Measurements from ENCODE around the gene MCC. TPM values are rescaled to one million over a fixed set of nuclear protein-coding genes. Genes with fewer than 3 reads are reported as not detected.

MCC gene
- total and polyA plus RNA-seq, 4 donors, result 1.6 to 38.6 (median 11.2) TPM

DNA sequence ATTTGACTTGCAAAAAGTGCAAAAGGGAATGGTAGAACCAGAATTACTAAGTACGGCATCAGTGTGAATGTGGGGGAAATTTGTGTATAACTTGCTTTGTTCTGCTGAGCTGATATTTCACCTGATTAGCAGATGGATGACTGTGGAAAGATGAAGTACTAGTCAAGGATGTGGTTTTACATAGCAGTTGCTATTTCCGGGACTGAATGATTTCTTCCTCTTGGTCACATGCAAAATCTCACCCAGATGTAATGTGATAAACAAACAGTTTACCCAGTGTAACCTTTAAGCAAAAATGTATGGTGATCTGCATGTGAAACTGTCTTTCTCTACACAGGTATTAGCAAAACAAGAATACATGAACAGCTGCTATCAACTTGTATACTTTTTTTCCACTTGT is 465.6 kb downstream of the MCC start:
- 14 to 30% methylated on average over 2 of the region's 2 CpGs for WGBS, 2 donors
- no peak overlapping the region for H3K27ac ChIP-seq (ENCODE audit: low read depth in 1 of 2, low read length in 1 of 2)
- peak; percentile 19 for ATAC-seq (ENCODE audit: insufficient read depth, low FRiP score)

DNA sequence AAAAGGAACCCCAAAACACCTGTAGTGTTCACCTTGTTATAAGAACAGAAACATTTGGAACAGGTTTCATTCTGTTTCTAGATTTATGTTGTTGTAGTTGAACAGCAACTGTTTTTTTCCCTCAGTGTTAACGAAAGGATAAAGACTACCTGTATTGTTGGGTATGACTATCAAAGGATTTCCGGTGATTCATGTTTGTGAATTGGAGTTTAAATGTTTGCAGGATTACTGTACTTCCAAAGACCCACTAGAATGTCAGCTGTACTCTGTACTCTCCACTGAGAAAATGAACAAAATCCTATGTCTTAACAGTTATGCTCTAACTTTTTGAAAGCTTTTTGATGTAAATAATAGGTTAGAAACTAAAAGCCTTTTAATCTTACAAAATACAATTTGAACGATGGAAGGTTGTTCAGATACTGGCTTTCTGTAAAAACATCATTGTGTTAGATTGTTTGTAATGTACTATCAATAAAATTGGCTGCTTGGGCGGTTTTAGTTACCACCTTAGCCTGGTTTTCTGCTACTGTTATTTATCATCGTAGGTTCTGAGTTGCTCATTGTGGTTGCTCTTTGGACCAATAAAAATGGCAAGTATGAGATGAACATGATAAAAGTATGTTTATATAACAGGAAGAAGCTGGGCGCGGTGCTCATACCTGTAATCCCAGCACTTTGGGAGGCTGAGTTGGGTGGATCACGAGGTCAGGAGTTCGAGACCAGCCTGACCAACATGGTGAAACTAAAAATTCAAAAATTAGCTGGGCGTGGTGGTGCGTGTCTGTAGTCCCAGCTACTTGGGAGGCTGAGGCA is 467.6 kb downstream of the MCC start:
- Histone ChIP-seq H3K9me3 (ENCODE audit: control insufficient read depth in 4 of 4, insufficient read depth in 3 of 4, low read length in 3 of 4) (no peaks in the 10 kb centered on the region), H3K27me3 (ENCODE audit: control insufficient read depth in 3 of 3, insufficient read depth in 3 of 3, low read length in 2 of 3) (no peaks in the 10 kb centered on the region), H3K36me3 (ENCODE audit: control insufficient read depth in 4 of 4, insufficient read depth in 4 of 4, low read length in 4 of 4) (peaks cover 4 to 9% (median 5%) of the 10 kb centered on the region in 4 donors), H3K4me1 (ENCODE audit: control insufficient read depth in 5 of 5, insufficient read depth in 5 of 5, low read length in 5 of 5) (peaks cover 0 to 18% (median 2%) of the 10 kb centered on the region in 5 donors), H3K9ac (ENCODE audit: insufficient read depth in 1 of 2, low read length in 2 of 2) (no peak overlapping the region), H3K4me3 (no peak overlapping the region), H3K27ac (ENCODE audit: low read depth in 1 of 2, low read length in 1 of 2) (no peak overlapping the region)
- DNase-seq (no peak), ATAC-seq (ENCODE audit: insufficient read depth, low FRiP score) (no peak)
- TF ChIP-seq, protein P1, sequence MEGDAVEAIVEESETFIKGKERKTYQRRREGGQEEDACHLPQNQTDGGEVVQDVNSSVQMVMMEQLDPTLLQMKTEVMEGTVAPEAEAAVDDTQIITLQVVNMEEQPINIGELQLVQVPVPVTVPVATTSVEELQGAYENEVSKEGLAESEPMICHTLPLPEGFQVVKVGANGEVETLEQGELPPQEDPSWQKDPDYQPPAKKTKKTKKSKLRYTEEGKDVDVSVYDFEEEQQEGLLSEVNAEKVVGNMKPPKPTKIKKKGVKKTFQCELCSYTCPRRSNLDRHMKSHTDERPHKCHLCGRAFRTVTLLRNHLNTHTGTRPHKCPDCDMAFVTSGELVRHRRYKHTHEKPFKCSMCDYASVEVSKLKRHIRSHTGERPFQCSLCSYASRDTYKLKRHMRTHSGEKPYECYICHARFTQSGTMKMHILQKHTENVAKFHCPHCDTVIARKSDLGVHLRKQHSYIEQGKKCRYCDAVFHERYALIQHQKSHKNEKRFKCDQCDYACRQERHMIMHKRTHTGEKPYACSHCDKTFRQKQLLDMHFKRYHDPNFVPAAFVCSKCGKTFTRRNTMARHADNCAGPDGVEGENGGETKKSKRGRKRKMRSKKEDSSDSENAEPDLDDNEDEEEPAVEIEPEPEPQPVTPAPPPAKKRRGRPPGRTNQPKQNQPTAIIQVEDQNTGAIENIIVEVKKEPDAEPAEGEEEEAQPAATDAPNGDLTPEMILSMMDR (IDR thresholded peaks at IDR 0.05; ENCODE audit: control extremely low read depth, extremely low read depth), result no peak
- 89 to 93% methylated on average over 11 of the region's 11 CpGs for WGBS, 2 donors

More for the DNA sequence above, 465.6 kb downstream of the MCC start:
- H3K27me3 ChIP-seq (ENCODE audit: control insufficient read depth in 3 of 3, insufficient read depth in 3 of 3, low read length in 2 of 3), result no peaks in the 10 kb centered on the region
- peak overlapping the region in 1 of 2 donors; percentile 14 for H3K9ac ChIP-seq (ENCODE audit: insufficient read depth in 1 of 2, low read length in 2 of 2)
- TF ChIP-seq, protein P1 (IDR thresholded peaks at IDR 0.05; ENCODE audit: control extremely low read depth, extremely low read depth), result no peak
- H3K4me3 ChIP-seq, result no peak overlapping the region
- peak in 1 of 3 donors; percentile 17 for DNase-seq
- H3K9me3 ChIP-seq (ENCODE audit: control insufficient read depth in 4 of 4, insufficient read depth in 3 of 4, low read length in 3 of 4), result no peaks in the 10 kb centered on the region
- H3K36me3 ChIP-seq (ENCODE audit: control insufficient read depth in 4 of 4, insufficient read depth in 4 of 4, low read length in 4 of 4), result peaks cover 8 to 21% (median 12%) of the 10 kb centered on the region in 4 donors
- H3K4me1 ChIP-seq (ENCODE audit: control insufficient read depth in 5 of 5, insufficient read depth in 5 of 5, low read length in 5 of 5), result peaks cover 0 to 18% (median 4%) of the 10 kb centered on the region in 5 donors

DNA sequence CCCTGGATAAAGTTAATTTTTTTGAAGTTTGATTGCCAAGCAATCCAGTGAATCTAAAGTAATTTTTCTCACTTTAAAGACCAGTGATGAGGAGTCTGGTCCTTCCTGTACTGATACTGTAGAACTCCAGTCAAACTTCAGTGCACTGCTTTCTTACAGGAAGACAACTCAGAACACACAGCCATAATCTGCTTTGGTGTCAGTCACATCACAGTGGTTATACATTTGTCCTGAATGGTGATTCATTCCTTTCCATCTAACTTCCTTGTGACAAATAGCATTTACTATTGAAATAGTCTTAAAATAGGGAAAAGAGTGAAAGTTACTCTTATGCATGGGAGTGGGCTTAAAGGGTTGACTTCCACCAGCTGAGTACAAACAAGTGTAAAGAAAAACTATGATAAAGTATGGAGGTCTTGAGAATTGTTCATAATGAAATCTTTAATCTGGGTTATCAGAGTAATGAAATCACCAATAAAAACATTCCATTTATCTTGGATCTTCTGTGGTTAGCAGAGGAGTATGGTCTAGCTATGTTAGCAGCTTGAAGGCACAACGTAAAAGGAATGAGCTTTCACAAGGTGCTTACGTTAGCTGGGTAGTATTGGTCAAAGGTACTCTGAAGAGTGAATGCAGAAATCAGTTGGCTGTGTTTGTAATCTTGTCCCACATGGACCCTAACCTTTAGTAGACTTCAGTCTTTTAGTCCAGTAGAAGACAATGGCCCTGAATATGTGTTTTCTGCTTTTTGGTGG is 470.2 kb downstream of the MCC start:
- H3K36me3 ChIP-seq (ENCODE audit: control insufficient read depth in 4 of 4, insufficient read depth in 4 of 4, low read length in 4 of 4), result peaks cover 3 to 25% (median 12%) of the 10 kb centered on the region in 4 donors

More for the DNA sequence above, 470.2 kb downstream of the MCC start:
- DNase-seq (no peak), ATAC-seq (ENCODE audit: insufficient read depth, low FRiP score) (no peak)
- no peaks in the 10 kb centered on the region for H3K9me3 ChIP-seq (ENCODE audit: control insufficient read depth in 4 of 4, insufficient read depth in 3 of 4, low read length in 3 of 4)
- H3K4me3 ChIP-seq, result no peak overlapping the region
- no peaks in the 10 kb centered on the region for H3K27me3 ChIP-seq (ENCODE audit: control insufficient read depth in 3 of 3, insufficient read depth in 3 of 3, low read length in 2 of 3)
- WGBS, 2 donors, result 90 to 95% methylated on average over 2 of the region's 2 CpGs
- H3K9ac ChIP-seq (ENCODE audit: insufficient read depth in 1 of 2, low read length in 2 of 2), result no peak overlapping the region
- H3K27ac ChIP-seq (ENCODE audit: low read depth in 1 of 2, low read length in 1 of 2), result no peak overlapping the region
- TF ChIP-seq, protein P1 (IDR thresholded peaks at IDR 0.05; ENCODE audit: control extremely low read depth, extremely low read depth), result no peak
- H3K4me1 ChIP-seq (ENCODE audit: control insufficient read depth in 5 of 5, insufficient read depth in 5 of 5, low read length in 5 of 5), result peaks cover 0 to 4% (median 0%) of the 10 kb centered on the region in 5 donors
